ENCODE results near the gene AGR3.

The AGR3 gene

DNA sequence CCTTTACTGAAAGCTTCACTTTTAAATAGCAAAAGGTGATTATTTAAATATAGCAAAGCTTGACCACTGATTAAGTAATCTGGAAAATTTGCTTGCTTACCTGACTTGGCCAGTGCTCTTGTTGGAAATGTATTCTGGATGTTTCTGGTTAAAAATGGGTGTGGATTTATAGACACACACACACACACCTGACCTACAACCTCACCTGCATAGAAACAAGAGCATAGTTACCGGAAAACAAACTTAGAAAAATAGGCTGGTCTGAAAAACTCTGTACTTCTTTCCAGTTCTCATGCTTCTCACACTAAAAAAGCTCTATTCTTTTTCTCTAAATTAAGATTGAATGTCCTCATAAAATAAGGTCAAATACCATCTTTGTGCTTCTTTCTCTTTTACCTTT lies at the start of gene AGR3:
Gene AGR3, minus strand, starts transcription at position 140 of the 400 bp plus-strand sequence. CDS start 3,365 bp downstream, outside the sequence.
- no peak for DNase-seq

DNA sequence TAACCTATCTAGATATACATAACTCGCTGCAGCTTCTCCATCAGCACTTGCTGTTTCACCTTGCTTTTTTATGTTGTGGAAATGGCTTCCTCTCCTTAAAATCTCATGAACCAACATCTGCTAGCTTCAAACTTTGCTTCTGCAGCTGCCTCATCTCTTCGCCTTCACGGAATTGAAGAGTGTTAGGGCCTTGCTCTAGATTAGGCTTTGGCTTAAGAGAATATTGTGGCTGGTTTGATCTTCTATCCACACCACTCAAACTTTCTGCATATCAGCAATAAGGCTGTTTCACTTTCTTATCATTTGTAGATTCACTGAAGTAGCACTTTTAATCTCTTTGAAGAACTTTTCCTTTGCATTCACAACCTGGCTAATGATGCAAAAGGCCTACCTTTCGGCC lies 49.2 kb upstream of the AGR3 start:
- DNase-seq = no peak

DNA sequence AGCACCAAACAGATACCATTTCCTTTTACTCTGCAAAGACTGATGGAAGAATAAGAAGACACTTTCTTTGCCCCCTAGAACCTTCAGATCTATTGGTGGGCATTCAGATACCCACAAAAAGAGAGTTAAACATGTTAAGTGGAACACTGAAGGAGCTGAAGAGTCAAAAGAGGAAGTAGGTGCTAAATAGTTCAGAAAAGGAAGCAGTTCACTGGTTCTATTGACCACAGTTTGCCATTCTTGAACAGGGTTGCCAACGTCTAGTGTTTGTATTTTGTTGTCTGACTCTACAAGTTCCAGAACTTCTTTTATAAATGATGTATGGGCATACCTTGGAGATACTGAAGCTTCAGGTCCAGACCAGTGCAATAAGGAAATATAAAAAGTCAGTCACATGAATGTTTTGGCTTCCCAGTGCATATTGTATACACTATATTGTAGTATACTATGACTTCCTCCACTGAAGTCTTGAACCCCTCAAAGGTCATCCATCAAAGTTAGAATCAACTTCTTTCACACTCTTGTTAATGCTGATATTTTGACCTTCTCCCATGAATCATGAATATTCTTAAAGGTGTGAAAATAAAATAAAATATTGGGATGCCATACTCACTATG lies 47.5 kb upstream of the AGR3 start:
- DNase-seq = no peak

DNA sequence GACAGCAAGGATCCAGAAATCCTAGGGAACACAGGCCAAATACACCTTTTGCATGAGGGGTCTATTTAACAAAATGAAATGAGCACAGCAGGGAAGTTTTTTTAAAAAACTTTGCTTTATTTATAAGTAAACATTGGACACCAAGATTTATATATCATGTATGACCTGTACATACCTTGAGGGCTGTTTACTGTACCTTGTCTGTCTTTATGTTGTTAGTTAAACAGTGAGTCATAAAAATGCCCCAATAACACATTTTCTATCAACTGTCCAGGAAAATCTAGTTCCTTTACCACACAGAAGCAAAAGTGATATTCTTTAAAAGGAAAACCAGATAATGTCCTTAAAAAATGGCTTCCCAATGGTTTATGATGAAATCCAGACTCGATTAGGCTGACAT lies 45.1 kb upstream of the AGR3 start:
- no peak for DNase-seq

DNA sequence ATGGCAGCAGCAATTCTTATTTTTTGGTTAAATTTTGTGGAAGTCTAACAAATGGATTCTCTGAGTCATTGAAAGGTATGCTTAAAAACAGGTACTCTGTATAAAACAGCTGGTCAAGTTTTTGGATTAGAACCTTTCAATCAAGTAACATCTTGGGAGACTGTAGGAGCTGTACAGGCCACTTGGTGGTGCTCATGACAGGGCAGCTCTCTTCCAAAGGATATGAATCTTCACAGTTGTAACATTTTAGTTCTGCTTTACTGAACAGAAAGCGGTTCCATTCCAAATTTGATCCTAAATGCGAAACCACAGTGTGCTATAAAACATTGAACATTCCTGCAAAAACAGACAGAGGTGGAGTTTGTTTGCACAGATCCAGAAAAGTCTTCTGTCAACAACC lies 44.5 kb upstream of the AGR3 start:
- DNase-seq = no peak

DNA sequence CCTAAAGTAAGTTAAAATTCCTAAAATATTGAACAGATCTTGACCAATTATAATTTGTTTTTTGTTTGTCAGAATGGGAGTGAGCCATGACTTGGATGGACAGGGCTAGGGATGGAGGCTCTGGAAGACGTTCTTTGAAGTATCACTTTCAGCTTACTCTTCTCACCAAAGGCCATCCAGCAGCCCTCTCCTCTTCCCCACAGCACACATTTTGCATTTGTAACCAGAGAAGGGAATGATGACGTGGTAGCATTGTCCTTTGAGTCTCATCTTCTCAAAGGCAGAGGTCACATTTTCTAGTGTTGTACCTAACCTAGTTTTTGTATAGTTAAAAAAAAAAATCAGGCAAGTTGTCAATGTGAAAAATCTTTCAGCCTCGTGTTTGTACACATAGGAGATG lies 43.8 kb upstream of the AGR3 start:
- DNase-seq = no peak

DNA sequence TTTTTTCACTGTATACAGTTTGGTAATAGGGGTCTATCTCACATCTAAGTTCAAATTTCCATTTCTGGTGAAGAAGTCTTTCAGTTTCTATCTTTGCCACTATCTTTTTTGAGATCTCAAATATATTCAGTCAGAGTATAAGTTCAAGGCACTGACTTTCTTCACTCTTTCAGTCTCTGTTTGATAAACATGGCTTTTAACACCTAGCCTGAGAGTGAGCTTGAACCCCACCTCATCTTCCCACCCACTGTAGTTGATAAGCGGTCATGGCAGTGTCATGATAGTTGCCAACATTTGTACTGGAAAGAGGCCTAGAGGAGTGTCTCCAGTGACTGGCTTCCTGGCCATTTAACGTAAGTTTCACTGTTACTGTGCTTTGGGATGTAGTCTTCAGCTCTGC lies 41.2 kb upstream of the AGR3 start:
- DNase-seq = no peak

DNA sequence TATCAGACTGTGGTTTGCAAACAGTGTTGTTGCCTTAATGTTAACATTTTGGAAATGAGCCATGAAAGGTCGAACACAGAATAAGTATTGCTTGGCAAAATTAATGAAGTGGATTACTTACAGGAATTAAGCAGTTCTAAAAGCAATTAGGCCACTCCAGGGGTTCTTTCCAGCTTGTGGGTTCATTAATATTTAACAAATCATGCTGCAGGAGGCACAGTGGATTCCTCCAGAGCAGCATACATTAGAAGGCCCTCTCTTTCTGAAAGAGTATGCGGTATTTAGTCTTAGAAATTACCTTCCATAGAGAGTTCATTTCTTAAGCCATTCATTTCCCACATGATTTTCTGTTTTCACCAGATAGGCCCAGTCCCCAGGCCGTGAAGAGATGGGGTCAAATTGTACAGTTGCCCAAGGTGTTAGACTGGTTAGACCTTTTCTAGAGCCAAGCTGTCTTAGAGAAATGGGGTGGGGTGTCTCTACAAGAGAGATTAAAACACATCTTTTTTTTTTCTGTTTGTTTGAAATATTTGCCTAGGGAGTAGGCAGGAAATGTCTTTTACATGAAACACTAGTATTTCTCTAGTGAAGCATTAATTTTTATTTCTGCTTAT lies 40.0 kb upstream of the AGR3 start:
- DNase-seq = no peak

DNA sequence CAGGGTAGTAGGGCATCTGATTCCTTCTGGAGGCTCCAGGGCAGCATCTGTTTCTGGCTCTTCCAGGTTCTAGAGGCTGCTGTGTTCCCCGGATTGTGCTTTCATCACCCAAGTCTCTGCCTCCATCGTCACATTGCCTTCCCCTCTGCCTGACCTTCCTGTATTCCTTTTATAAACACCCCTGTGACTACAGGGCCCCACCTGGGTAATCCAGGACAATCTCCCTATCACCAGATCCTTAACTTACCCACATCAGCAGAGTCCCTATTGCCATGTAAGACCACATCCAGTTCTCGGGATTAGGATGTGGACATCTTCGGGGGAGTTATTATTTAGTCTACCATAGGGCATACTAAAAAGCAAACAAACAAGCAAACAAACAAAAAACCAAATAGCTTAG lies 39.4 kb upstream of the AGR3 start:
- no peak for DNase-seq

DNA sequence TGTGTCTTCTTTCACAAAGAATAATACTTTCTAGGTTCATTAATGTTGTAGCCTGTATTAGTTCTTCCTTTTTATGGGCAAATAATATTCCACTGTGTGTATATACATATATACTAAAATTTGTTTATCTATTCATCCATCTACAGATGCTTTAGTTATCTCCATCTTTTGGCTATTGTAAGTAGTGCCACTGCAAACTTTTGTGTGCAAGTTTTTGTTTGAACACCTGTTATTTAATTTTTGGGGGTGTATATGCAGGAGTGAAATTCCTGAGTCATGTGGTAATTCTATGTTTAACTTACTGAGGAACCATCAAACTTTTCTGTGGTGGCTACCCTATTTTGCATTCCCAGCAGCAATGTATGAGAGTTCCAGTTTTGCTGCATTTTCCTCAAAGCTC lies 37.7 kb upstream of the AGR3 start:
- no peak for DNase-seq

DNA sequence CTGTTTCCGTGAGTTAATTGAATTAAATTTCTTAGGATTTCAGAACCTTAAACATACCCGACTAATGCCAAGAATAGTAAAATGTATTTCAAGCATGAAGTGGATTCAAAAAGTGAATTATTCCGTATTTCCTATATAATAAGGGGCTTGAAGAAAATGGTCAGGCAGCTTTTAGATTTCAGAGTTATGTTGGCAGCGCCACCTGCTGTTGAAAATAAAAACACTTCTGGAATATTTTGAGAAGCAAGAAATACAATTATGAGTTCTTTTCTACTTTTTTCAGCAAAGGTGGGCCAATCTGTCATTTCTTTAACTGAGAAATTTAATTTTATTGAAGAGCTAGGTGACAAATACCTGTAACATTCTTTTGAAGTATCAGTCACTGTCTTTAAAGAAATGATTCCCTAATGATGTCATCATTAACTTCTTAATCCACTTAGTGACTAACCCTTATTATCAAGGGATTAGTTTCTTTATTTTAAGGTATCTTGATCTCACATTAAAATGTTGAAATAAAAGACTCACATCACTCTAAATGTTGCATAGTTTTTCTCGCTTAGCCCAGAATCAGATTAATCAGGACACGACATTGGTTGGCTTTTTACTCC lies 36.6 kb upstream of the AGR3 start:
- DNase-seq = peak; percentile 40

DNA sequence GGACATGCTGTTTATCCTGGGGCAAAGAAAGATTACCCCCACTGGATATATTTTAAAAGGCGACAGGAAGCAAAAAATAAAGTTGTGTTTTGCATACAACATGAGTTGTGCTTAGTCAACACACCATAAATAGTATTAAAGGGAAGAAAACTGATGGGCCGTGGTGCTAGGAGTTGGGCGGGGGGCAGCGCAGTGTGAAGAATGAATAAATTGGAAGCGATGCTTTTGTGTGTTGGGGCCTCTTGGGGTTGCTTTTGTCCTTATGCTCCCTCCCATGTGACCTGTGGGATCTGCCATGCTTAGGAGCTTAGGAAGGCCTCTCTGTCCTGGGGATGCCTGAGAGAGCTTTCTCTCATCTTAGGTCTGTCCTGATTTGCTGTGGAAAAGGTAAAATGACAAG lies 35.0 kb upstream of the AGR3 start:
- no peak for DNase-seq

DNA sequence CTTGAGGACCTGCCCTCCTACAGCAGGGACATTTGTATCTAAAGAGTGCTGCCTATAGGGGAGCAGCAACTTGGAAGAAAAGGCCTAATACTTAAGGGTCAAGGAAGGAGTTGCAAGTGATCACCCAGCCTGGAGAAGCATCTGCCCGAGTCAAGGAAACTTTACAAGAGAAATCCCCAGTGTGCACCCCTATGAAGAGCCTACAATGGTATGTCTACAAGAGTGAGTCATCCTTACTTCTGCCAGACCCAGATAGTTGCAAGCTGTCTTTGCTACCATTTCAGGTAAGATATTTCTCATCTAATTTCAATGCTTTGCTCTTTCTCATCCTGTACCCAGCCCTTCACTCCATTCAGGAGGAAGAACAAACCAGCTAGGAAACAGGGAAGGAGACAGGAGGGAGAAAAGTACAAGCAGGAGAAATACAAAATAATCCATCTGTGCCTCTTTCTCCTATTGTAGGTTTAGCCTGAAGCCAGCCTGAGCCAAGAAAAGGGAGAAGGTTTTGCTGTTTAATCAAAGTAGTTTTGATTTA lies 34.4 kb upstream of the AGR3 start:
- DNase-seq = no peak

DNA sequence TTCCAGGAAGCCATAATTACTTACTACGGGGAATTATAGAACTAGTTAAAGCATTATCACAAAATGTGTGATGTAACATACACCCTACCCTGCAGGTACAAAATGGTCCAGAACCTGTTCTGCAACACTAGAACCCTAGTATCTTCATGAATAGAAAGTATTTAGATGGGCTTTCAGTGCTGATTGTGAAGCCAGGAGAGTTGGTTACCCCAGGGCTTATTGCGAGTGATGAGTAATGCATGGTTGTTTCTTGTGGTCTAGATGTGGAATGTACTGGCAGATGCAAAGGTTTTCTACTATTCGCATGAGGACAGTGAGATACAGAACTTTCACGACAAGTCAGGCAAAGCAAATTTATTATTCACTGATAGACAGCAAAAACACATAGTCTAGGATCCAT lies 33.6 kb upstream of the AGR3 start:
- DNase-seq = peak; percentile 56

DNA sequence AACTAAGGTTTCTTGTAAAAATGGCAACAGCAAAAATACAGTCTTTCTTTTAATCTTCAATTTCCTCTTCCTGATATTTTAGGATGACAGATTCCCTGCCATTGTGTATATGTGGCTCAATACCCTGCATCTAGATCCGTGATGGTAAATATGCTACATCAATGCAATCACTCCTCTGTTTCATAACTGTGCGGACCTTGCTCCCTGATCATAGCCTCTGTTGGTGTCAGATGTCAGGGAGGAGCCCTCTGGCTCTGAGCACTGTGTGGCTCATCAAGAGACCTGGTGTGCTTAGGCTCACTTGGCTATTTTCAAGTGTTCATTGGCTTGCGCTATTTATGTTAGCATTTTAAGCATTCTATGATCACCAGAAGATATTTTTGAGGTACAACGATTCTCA lies 33.0 kb upstream of the AGR3 start:
- DNase-seq = no peak

DNA sequence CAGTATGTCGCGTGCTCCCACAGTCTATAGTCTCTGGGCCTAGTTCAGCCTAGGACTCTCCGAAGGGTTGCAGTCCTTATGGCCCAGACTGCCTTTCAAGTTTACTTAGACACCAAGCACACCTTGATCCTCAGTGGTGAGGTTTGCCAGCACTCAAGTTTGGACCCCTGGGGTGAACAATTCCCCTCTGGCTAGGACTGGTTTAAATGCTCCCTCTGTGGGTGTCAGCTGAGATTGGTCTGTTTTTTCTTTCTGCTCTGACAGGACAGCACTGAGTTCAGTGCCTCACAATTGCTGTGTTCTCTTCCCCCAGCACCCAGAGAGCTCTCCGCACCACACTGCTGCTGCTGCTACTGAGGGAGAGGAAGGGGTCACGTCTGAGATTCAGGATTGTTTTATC lies 31.9 kb upstream of the AGR3 start:
- no peak for DNase-seq

DNA sequence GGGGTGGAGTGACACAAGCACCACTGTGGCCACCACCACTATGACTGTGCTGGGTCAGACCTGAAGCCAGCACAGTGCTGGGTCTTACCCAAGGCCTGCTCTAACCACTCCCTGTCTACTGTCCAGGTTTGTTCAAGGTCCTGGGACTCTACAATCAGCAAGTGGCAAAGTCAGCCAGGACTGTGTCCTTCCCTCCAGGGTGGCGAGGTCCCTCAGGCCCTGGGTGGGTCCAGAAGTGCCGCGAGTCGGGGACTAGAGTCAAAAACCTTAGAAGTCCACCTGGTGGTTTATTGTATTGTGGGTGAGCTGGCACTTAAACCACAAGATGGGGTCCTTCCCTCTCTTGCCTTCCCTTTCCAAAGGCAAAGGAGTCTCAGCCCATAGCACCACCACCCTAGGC lies 30.8 kb upstream of the AGR3 start:
- DNase-seq = no peak

DNA sequence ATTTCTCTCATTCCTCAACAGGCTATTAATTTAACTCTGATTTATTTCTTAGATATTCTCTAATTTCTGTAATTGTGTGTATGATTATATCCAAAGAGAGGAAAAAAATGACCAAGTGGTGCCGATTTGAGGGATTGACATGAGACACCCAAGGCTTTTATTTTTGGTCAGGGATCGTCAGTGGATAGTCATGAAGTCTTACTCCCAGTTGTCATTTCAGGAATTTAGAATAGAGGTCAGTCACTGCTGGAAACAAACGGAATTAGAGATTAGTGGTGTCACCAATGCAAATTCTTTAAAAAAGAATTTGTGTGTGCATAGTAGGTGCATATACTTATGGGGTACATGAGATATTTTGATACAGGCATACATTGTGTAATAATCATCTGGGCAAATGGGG lies 26.8 kb upstream of the AGR3 start:
- no peak for DNase-seq

DNA sequence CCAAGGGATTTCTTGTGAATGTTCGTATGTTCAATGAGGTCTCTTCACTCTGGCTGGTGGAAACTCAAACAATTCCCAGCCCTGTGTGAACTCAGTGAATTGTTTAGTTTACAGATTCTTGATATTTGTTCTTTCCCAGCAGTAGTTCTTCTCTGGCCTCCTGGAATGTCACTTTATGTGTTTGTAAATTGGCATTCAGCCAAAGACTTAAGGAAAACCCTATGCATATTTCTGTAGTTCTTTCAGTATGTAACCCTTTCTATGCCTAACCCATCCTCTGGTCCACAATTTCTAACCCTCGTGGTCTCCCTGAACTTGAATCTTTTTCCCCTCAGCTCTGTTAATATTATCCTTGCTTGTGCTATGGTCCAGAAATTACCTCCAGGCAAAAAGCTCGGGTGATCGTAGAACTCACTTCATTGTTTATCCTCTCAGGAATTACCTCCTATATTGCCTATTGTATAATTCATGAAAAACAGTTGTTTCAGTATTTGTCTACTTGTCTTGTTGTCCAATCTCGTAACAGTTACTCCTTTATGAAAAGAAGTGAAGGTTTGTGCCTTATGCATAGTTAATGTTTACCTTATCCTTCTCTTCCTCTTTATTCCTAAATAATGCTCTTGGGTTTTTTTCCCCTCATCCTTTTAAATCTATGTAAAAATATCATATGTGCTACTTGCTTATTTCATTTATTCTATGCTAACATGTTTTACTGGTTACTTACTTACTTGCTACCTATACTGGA lies 23.7 kb upstream of the AGR3 start:
- no peak for DNase-seq

DNA sequence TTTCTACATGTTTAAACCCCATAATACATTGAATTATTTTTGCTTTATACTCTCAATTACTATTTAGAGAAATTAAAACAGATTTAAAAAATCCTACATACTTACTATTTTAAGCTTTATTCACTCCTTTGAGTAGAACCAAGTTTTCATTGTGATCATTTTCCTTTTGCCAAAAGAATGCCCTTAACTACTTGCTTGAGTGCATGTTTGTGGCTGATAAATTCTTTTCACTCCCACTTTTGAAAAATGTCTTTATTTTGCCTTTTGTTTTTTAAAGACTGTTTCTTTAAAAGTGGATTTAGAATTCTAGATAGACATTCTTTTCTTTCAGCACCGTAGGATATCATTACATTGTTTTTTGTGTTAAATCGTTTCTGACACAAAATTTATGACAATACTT lies 22.3 kb upstream of the AGR3 start:
- no peak for DNase-seq

DNA sequence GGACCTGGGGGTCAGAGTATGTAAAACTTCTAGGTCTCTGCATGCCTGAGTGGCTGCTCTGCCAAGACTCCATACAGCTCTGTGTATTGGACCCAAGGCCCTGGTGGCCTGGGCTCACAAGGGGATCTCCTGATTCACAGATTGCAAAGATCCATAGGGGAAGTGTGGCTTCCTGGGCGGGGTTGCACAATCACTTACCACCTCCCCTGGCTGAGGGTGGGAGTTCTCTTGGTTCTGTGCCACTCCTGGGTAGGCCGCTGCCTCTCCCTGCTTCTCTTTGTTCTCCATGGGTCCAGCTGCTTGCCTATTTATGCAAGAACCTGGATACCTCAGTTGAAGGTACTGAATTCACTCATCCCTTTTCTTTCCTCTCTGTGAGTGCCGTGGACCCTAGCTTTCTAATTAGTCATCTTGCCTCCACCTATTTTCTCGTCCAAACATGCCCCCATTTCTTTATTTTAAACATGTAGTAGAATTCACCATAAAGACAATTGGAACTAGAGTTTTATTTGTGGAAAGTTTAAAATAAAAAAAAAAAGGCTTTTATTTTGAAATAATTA lies 18.5 kb upstream of the AGR3 start:
- no peak for DNase-seq

DNA sequence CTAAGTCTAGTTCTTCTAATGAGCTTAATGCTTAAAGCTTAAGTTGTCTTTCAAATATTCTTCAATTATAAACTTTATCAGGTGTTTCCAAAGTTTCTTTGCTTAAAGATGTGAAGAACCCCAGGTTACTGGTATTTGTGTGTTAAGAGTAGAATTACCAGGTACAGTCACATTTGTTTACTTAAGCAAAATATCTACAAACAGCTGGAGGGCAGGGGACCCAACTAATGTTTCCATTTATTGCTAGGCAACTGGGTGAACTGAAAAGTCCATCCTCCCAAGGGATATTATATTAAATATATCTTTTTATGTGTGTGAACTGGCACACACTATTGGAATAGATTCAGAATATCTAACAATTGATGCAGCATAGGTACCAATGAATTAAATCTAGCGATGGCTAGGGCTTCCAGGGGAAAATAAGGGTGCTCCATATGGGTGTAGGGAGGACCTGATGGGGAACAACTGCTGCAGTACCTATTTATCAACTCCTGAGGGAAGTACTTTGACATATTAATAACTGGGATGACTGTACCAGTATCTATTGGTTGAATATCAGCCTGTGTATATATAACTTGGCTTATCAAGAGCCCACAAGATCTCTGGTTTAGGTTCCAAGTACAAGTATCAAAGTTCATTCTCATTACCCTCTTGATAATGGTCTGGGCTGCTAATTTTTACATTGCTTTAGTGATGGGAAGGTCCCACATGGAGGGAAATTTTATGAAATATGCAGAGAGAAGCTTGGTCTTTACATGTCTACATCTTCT lies 10.3 kb upstream of the AGR3 start:
- DNase-seq = no peak

DNA sequence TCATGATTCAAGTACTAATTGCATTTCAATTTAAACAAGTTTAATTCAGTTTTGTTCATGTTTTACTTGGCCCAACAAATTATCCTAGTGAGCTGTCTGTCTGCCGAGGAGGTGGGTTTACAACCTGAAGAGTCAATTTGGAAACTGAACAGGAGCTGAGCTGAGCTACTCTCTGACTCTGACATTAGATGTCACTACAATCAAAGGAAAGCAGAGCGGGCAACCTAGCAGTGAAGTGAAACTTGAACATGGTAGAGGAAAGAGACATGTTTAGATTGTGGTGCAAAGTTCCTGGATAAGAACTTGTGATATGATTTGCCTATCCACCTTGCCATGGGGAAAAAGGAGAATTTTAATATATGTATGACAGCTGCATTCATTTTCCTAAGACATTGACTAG lies 9.6 kb upstream of the AGR3 start:
- DNase-seq = peak; percentile 47

Data from amniotic stem cell (primary cell).